Spinal cord (tissue), 10 donors: ENCODE data around the gene SFSWAP. TPM values are rescaled to one million over a fixed set of nuclear protein-coding genes. Genes with fewer than 3 reads are reported as not detected.
"Not testable (repeated sequence)": the region's sequence is repeated elsewhere in the genome, so short reads cannot be mapped to it uniquely, and the experiment has no call there.

ENCODE experiments used
- DNase-seq, 6 donors: peaks; one replicate each; pipeline versions ENCODE4 v3.0.0 to v3.0.0-alpha.2; 2013 to 2015; ENCODE audit warnings: low spot score in 6 of 6, low read depth in 4 of 6
- H3K27ac ChIP-seq: one replicate; pipeline ENCODE4 v1.5.1; 2013; ENCODE audit warnings: low read depth, low read length, control low read depth
- H3K27me3 ChIP-seq: one replicate; pipeline ENCODE4 v1.6.1; 2013; ENCODE audit warnings: low read length; ENCODE audit not compliant: control insufficient read depth, insufficient read depth
- H3K36me3 ChIP-seq: one replicate; pipeline ENCODE4 v1.6.1; 2013; ENCODE audit warnings: low read length; ENCODE audit not compliant: control insufficient read depth, insufficient read depth
- H3K4me1 ChIP-seq: one replicate; pipeline ENCODE4 v1.6.1; 2013; ENCODE audit warnings: low read length; ENCODE audit not compliant: control insufficient read depth, insufficient read depth
- H3K4me3 ChIP-seq: one replicate; pipeline ENCODE4 v1.5.1; 2013; ENCODE audit warnings: low read depth, low read length, control low read depth
- H3K9me3 ChIP-seq: one replicate; pipeline ENCODE4 v1.6.1; 2013; ENCODE audit warnings: low read length; ENCODE audit not compliant: control insufficient read depth, insufficient read depth
- WGBS: methylation state at CpG from one replicate; pipeline ENCODE4 v1.1.5; 2013; ENCODE audit warnings: missing lambda C conversion rate; ENCODE audit not compliant: insufficient coverage; 5-methylcytosine and 5-hydroxymethylcytosine counted together
- polyA plus RNA-seq, 2 donors: library from polyadenylated mRNA; unstranded; fragments of 120-200 nt; gene quantifications; one replicate each; pipeline ENCODE4 v1.2.1, GENCODE V29; 2013; ENCODE audit not compliant: insufficient read length in 2 of 2
- total RNA-seq, 2 donors: library from RNA; depleted of rRNA in 1 of 2; stranded (reverse); fragments of 120-200 nt in 1 of 2; fragments of >200 nt in 1 of 2; gene quantifications; one replicate each; pipeline versions ENCODE4 v1.2.3 to v1.2.4, GENCODE V29; 2013 to 2014
- donor health status: healthy.

SFSWAP gene
- total and polyA plus RNA-seq, 4 donors, result 20.1 to 78.6 (median 47.1) TPM

DNA sequence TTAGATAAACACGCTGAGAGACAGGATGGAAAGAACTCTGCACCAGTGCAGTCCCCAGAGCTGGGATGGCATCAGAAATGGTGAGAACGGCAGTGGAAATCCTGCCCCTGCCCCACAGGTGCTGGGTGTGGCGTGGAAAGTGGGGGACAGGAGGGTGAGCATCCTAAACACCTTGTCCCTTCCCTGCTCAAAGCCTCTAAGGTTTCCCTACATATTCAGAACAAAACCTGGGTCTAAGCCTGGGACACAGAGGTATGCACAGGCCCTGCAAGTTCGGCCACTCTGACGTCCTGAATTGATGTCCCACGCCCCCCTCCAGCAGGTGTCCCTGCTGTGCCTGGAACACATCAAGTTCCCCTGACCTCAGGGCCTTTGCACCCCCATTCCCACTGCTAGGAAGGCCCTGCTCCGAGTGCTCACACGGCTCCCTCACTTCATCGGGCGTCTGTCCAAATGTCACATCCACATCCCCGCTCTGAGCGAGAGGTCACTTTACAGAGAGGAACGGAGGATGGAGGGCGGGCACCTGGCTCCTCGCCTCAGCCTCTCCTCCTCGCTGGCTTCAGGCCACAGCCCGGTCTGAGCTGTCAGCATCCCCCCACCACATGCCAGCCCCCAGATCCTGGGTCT lies 38.5 kb upstream of the SFSWAP start:
- WGBS, result 76% methylated on average over 14 of the region's 17 CpGs
- H3K27ac ChIP-seq, result no peak overlapping the region
- H3K36me3 ChIP-seq, result no peaks in the 10 kb centered on the region
- no peak overlapping the region for H3K4me3 ChIP-seq
- no peaks in the 10 kb centered on the region for H3K9me3 ChIP-seq
- no peak for DNase-seq
- H3K4me1 ChIP-seq, result peaks cover 7% of the 10 kb centered on the region
- no peaks in the 10 kb centered on the region for H3K27me3 ChIP-seq

DNA sequence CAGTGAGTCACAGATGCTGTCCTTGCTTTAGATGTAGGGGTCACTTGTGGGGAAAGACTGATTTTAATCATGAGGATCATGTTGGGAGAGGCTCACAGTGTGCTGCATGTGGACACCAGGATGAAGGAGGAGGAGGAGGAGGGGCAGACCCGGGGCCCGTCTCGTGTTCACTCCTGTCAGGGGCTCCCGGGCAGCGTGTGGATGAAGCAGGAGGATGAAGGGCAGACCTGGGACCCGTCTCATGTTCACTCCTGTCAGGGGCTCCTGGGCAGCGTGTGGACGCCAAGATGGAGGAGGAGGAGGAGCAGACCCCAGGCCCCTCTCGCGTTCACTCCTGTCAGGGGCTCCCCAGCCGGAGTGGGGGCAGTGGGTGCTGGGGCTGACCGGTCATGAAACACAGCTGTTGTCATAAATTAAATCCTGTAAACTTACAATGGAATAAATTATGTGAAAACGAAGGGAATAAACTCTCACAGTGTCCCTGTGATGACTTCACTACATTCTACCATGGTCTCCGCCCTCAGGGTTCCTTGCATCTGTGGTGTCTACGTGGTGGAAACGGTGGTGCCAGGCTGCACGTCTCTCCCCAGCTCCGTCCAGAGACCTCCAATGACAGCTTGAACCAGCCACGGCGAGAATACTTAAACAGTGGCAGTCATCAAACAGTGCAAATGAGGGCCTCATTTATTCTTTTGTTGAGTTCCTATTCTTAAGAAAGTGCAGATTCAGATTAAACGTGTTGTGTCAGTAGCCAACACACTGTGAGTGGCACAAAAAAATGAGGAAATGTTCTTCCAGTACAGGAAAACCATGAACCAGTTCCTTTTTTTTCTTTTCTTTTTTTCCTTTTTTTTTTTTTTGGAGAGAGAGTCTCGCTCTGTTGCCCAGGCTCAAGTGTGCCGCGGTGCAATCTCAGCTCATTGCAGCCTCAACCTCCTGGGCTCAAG lies 37.7 kb upstream of the SFSWAP start:
- Histone ChIP-seq H3K9me3 (no peaks in the 10 kb centered on the region), H3K27me3 (no peaks in the 10 kb centered on the region), H3K27ac (no peak overlapping the region), H3K36me3 (no peaks in the 10 kb centered on the region), H3K4me3 (no peak overlapping the region), H3K4me1 (peaks cover 7% of the 10 kb centered on the region)
- DNase-seq, result no peak
- WGBS, result 70% methylated on average over 16 of the region's 24 CpGs

DNA sequence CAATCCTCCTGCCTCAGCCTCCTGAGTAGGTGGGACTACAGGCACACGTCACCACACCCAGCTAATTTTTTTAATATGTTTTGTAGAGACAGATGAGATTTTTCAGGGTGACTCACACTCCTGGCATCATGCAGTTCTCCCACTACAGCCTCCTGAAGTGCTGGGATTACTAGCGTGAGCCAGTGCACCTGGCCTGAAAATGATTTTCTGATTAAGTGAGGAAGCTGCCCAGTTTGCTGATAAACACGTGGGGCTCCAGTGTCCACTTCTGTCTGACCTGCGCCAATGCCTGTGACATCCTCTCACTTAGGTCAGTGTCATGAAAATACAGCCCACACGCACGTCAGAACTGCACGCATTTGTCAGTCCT lies 37.0 kb upstream of the SFSWAP start:
- WGBS, result 88% methylated on average over 6 of the region's 7 CpGs
- H3K27ac ChIP-seq, result no peak overlapping the region
- no peak overlapping the region for H3K4me3 ChIP-seq
- no peaks in the 10 kb centered on the region for H3K9me3 ChIP-seq
- no peak for DNase-seq
- no peaks in the 10 kb centered on the region for H3K36me3 ChIP-seq
- H3K4me1 ChIP-seq, result peaks cover 7% of the 10 kb centered on the region
- H3K27me3 ChIP-seq, result no peaks in the 10 kb centered on the region

- no peak for DNase-seq
- no peaks in the 10 kb centered on the region for H3K27me3 ChIP-seq
- no peak overlapping the region for H3K4me3 ChIP-seq
- no peaks in the 10 kb centered on the region for H3K36me3 ChIP-seq
- H3K9me3 ChIP-seq, result no peaks in the 10 kb centered on the region
- WGBS, result 79% methylated on average over 6 of the region's 6 CpGs
- no peak overlapping the region for H3K27ac ChIP-seq
- peaks cover 7% of the 10 kb centered on the region for H3K4me1 ChIP-seq
Observed at GRCh38 chr12:131674373-131674772, 36.5 kb upstream of the SFSWAP start.

GRCh38 chr12:131675126-131676080 lies 35.5 kb upstream of the SFSWAP start:
- 73% methylated on average over 16 of the region's 21 CpGs for WGBS
- H3K4me1 ChIP-seq, result peaks cover 7% of the 10 kb centered on the region

DNA sequence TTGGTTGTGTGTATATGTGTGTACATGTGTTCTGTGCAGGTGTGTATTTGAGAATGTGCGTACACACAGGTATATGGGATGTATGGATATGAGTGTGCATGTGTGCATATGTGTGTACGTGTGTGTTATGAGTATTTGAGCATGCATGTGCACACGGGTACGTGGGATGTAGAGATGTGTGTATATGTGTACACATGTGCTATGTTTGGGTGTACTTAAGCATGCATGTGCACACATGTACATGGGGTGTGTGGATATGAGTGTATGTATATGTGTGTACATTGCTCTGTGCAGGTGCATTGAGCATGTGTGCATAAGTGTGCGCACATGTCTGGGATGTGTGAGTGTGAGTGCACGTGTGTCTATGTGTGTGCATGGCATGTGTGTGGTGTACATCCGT lies 34.3 kb upstream of the SFSWAP start:
- 96% methylated on average over 7 of the region's 7 CpGs for WGBS
- H3K4me3 ChIP-seq, result no peak overlapping the region
- no peak overlapping the region for H3K27ac ChIP-seq
- H3K27me3 ChIP-seq, result no peaks in the 10 kb centered on the region
- no peaks in the 10 kb centered on the region for H3K36me3 ChIP-seq
- H3K4me1 ChIP-seq, result peaks cover 7% of the 10 kb centered on the region
- no peak for DNase-seq
- no peaks in the 10 kb centered on the region for H3K9me3 ChIP-seq

More at GRCh38 chr12:131675126-131676080, 35.5 kb upstream of the SFSWAP start:
- no peak for DNase-seq
- Histone ChIP-seq H3K27ac (no peak overlapping the region), H3K4me3 (no peak overlapping the region), H3K27me3 (no peaks in the 10 kb centered on the region), H3K9me3 (no peaks in the 10 kb centered on the region), H3K36me3 (no peaks in the 10 kb centered on the region)

DNA sequence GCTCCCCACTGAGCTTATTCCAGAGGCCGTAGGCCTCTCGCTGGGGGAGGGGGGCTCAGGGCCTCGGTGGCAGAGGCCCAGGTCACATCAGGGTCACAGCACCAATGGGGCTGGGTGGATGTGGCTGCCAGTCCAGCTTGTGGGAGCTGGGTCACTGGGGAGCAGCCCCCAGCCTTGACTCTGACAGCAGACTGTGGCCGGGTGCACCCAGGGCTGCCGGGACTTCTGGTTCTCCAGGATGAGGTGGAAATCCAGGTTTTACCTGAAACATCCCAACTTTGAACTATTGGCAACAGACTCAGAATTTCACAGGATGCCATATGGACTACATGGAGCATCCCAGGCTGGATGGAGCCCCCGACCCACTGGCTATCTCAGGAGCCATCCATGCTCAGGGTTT lies 33.8 kb upstream of the SFSWAP start:
- H3K36me3 ChIP-seq, H3K27me3 ChIP-seq, H3K9me3 ChIP-seq, H3K4me3 ChIP-seq, DNase-seq, H3K4me1 ChIP-seq, H3K27ac ChIP-seq: not testable (repeated sequence)
- WGBS, result 88% methylated on average over 3 of the region's 6 CpGs

DNA sequence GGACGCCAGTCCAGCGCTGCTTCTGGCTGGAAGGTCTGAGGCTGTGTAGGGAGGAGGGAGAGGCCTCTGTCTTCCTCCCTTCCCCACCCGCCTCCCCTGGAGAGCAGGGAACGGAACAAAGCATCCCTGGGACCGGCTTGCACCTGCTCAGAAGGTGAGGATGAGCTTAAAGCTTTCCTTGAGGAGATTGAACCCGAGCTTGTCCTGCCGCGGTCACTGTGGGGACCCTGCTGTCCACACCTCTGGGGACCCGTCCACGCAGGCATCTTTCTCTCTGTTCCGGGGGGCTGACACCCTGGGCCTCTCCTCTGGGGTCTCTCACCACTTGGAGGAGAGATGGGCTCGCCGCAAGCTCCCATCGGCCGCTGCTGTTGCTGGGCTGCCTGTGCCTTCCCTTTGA lies 33.2 kb upstream of the SFSWAP start:
- Histone ChIP-seq H3K27me3 (peaks cover 5% of the 10 kb centered on the region), H3K27ac (no peak overlapping the region), H3K36me3 (no peaks in the 10 kb centered on the region), H3K4me1 (peaks cover 7% of the 10 kb centered on the region), H3K9me3 (no peaks in the 10 kb centered on the region), H3K4me3 (no peak overlapping the region)
- 82% methylated on average over 11 of the region's 15 CpGs for WGBS
- DNase-seq, result no peak

DNA sequence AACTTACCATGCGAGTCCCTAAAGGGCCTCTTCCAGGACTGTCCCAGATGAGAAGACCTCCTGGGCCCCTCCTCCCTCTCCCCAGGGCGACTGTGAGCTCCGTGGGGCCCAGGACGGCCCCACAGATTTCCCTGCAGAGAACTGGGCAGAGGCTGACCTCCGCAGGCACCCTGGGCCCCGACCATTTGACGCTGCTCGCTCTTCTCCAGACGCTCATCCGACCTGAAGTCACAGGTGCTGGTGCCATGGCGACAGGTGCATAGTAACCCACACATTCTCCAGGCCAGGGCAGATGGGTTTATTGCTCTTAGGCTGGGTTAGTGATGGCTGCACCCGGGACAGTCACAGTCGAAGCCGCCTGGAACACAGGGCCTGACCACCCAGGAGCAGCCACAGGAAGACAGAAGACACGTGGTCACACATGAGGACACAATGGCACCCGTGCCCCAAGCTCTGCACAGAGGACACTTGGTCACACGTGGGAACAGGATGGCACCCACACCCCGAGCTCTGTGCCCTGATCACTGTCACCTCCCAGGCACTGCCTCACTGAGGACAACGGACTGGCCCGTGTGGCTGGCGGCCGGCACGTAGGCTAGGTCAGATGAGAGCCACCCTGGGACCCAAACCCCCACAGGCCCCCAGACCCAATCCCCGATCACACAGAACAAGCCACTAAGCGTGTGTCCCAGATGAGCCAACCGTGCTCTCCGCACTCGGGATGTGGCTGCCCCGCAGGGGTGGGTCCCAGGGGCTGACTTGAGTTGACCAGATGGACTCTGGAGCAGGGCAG lies 32.3 kb upstream of the SFSWAP start:
- DNase-seq, H3K27me3 ChIP-seq, H3K9me3 ChIP-seq, H3K4me3 ChIP-seq, H3K36me3 ChIP-seq, H3K27ac ChIP-seq, H3K4me1 ChIP-seq: not testable (repeated sequence)
- 83% methylated on average over 24 of the region's 29 CpGs for WGBS
